H9 (cell line): ENCODE data around the gene LARGE1. TPM values are rescaled to one million over a fixed set of nuclear protein-coding genes. Genes with fewer than 3 reads are reported as not detected.

ENCODE experiments used
- DNase-seq: peaks from one replicate; pipeline ENCODE4 v3.0.0-alpha.2; 2017
- H2AFZ ChIP-seq: one replicate; pipeline ENCODE4 v1.6.1; 2013; ENCODE audit warnings: mild to moderate bottlenecking, low read length, control low read depth, moderate library complexity
- H2AK5ac ChIP-seq: 2 replicates; pipeline ENCODE4 v1.6.1; 2013; ENCODE audit warnings: low read length, control low read depth, mixed read lengths; ENCODE audit not compliant: insufficient read length
- H2BK120ac ChIP-seq: one replicate; pipeline ENCODE4 v1.6.1; 2013; ENCODE audit warnings: low read depth, mild to moderate bottlenecking, low read length, control low read depth, inconsistent platforms; ENCODE audit not compliant: poor library complexity, severe bottlenecking
- H2BK12ac ChIP-seq: 2 replicates; pipeline ENCODE4 v1.6.1; 2013; ENCODE audit warnings: low read length, control low read depth, mixed read lengths, low read depth; ENCODE audit not compliant: insufficient read length
- H2BK15ac ChIP-seq: 2 replicates; pipeline ENCODE4 v1.6.1; 2013; ENCODE audit warnings: low read depth, low read length, control low read depth
- H2BK20ac ChIP-seq: one replicate; pipeline ENCODE4 v1.6.1; 2013; ENCODE audit warnings: low read depth, mild to moderate bottlenecking, low read length, control low read depth, inconsistent platforms; ENCODE audit not compliant: poor library complexity, severe bottlenecking
- H2BK5ac ChIP-seq: 2 replicates; pipeline ENCODE4 v1.6.1; 2013; ENCODE audit warnings: low read length, control low read depth, mixed read lengths; ENCODE audit not compliant: insufficient read length
- H3K14ac ChIP-seq: 2 replicates; pipeline ENCODE4 v1.6.1; 2013; ENCODE audit warnings: low read length, control low read depth; ENCODE audit not compliant: insufficient read depth
- H3K18ac ChIP-seq: 2 replicates; pipeline ENCODE4 v1.6.1; 2013; ENCODE audit warnings: low read depth, mild to moderate bottlenecking, mixed read lengths, low read length, control low read depth; ENCODE audit not compliant: insufficient read length
- H3K23ac ChIP-seq: 2 replicates; pipeline ENCODE4 v1.6.1; 2013; ENCODE audit warnings: low read length, control low read depth, mixed read lengths, low read depth; ENCODE audit not compliant: insufficient read length
- H3K23me2 ChIP-seq: 2 replicates; pipeline ENCODE4 v1.6.1; 2013; ENCODE audit warnings: low read depth, mild to moderate bottlenecking, mixed read lengths, low read length, control low read depth; ENCODE audit not compliant: insufficient read length, poor library complexity, severe bottlenecking
- H3K27ac ChIP-seq: 2 replicates; pipeline ENCODE4 v1.5.1; 2013; ENCODE audit warnings: low read length, control low read depth, mixed read lengths, low read depth; ENCODE audit not compliant: insufficient read length
- H3K27me3 ChIP-seq: 2 replicates; pipeline ENCODE4 v1.6.1; 2013; ENCODE audit warnings: low read length, control low read depth, inconsistent platforms; ENCODE audit not compliant: insufficient read depth
- H3K4ac ChIP-seq: 2 replicates; pipeline ENCODE4 v1.6.1; 2013; ENCODE audit warnings: low read depth, mild to moderate bottlenecking, control low read depth, inconsistent platforms, low read length, moderate library complexity
- H3K4me1 ChIP-seq: 2 replicates; pipeline ENCODE4 v1.6.1; 2013; ENCODE audit warnings: low read length, control low read depth, inconsistent platforms; ENCODE audit not compliant: insufficient read depth
- H3K4me2 ChIP-seq: 2 replicates; pipeline ENCODE4 v1.6.1; 2013; ENCODE audit warnings: low read length, control low read depth, mixed read lengths; ENCODE audit not compliant: insufficient read length, insufficient read depth
- H3K56ac ChIP-seq: 2 replicates; pipeline ENCODE4 v1.6.1; 2013; ENCODE audit warnings: low read depth, mild to moderate bottlenecking, mixed read lengths, low read length, control low read depth; ENCODE audit not compliant: insufficient read length
- H3K79me1 ChIP-seq: 2 replicates; pipeline ENCODE4 v1.6.1; 2013; ENCODE audit warnings: low read depth, mild to moderate bottlenecking, moderate library complexity, low read length, control low read depth, inconsistent platforms; ENCODE audit not compliant: insufficient read depth, poor library complexity, severe bottlenecking
- H3K79me2 ChIP-seq: 2 replicates; pipeline ENCODE4 v1.6.1; 2013; ENCODE audit warnings: low read length, control low read depth, inconsistent platforms; ENCODE audit not compliant: insufficient read depth
- H3K9ac ChIP-seq: 2 replicates; pipeline ENCODE4 v1.6.1; 2013; ENCODE audit warnings: low read length, control low read depth, mixed read lengths; ENCODE audit not compliant: insufficient read length; ENCODE audit errors: extremely low read depth
- H3K9me3 ChIP-seq: one replicate; pipeline ENCODE4 v1.6.1; 2013; ENCODE audit warnings: low read depth, low read length, inconsistent platforms; ENCODE audit not compliant: control insufficient read depth
- H3T11ph ChIP-seq: one replicate; pipeline ENCODE4 v1.6.1; 2013; ENCODE audit warnings: mild to moderate bottlenecking, low read length, control low read depth, inconsistent platforms
- H4K20me1 ChIP-seq: one replicate; pipeline ENCODE4 v1.6.1; 2013; ENCODE audit not compliant: control insufficient read depth, insufficient read length, insufficient read depth
- H4K5ac ChIP-seq: 2 replicates; pipeline ENCODE4 v1.6.1; 2013; ENCODE audit warnings: low read depth, mild to moderate bottlenecking, mixed read lengths, low read length, control low read depth; ENCODE audit not compliant: insufficient read length
- H4K8ac ChIP-seq: replicated peaks from 2 replicates; pipeline ENCODE4 v1.6.1; 2013; ENCODE audit warnings: low read length, control low read depth, mixed read lengths, low read depth; ENCODE audit not compliant: insufficient read length
- H4K91ac ChIP-seq: 2 replicates; pipeline ENCODE4 v1.6.1; 2013; ENCODE audit warnings: low read depth, mild to moderate bottlenecking, moderate library complexity, mixed read lengths, low read length, control low read depth; ENCODE audit not compliant: insufficient read length
- H3K27ac Mint-ChIP-seq, 3 experiments: 2 replicates in 2 of 3; 3 replicates in 1 of 3; pipeline ENCODE4 v1.8.0; 2020 to 2021; ENCODE audit warnings: mixed read lengths in 3 of 3, mild to moderate bottlenecking in 1 of 3, moderate library complexity in 1 of 3
- H3K27me3 Mint-ChIP-seq: 2 replicates; pipeline ENCODE4 v1.8.0; 2021; ENCODE audit warnings: low read depth, mild to moderate bottlenecking, moderate library complexity, mixed read lengths
- H3K36me3 Mint-ChIP-seq, 3 experiments: 2 replicates in 2 of 3; 3 replicates in 1 of 3; pipeline ENCODE4 v1.8.0; 2020 to 2021; ENCODE audit warnings: low read depth in 3 of 3, mixed read lengths in 3 of 3; ENCODE audit not compliant: insufficient read depth in 1 of 3
- H3K4me1 Mint-ChIP-seq, 2 experiments: 2 replicates each; pipeline ENCODE4 v1.8.0; 2020; ENCODE audit warnings: mixed read lengths in 2 of 2
- H3K4me3 Mint-ChIP-seq, 2 experiments: 2 replicates in 1 of 2; 3 replicates in 1 of 2; pipeline ENCODE4 v1.8.0; 2020 to 2021; ENCODE audit warnings: mild to moderate bottlenecking in 2 of 2, mixed read lengths in 2 of 2, moderate library complexity in 1 of 2
- H3K9me3 Mint-ChIP-seq, 2 experiments: 2 replicates in 1 of 2; 3 replicates in 1 of 2; pipeline ENCODE4 v1.8.0; 2020; ENCODE audit warnings: mild to moderate bottlenecking in 2 of 2, mixed read lengths in 2 of 2, moderate library complexity in 1 of 2
- CTCF ChIP-seq: fragments of 200-600 bp; sonication (generic); conservative IDR thresholded peaks from 3 replicates; pipeline ENCODE4 v1.8.0; 2021; ENCODE audit warnings: antibody characterized with exemption, mild to moderate bottlenecking
- WGBS: extraction: QIAGEN DNeasy Blood & Tissue Kit; methylation state at CpG from one replicate; pipeline ENCODE4 v1.1.7; 2013; ENCODE audit warnings: missing lambda C conversion rate, low lambda C conversion rate, mixed read lengths; ENCODE audit not compliant: insufficient read length; ENCODE audit errors: extremely low coverage; 5-methylcytosine and 5-hydroxymethylcytosine counted together
- total RNA-seq: library from RNA; stranded (reverse); gene quantifications from 2 replicates; pipeline ENCODE4 v1.2.1, GENCODE V29; 2021

The LARGE1 gene
- total RNA-seq, 1 experiment from 2014 or later = 43.5 TPM

- H3K56ac ChIP-seq = no peak overlapping the region
- no peak overlapping the region for H4K91ac ChIP-seq
- no peak overlapping the region for H2BK15ac ChIP-seq
- peaks cover 12% of the 10 kb centered on the region; the same call in 1 of the 2 replicates for H3K79me2 ChIP-seq
- no peaks in the 10 kb centered on the region for H3K79me1 ChIP-seq
- peak overlapping the region; percentile 85 to 94 for H3K4me3 Mint-ChIP-seq
- no peak overlapping the region for H3T11ph ChIP-seq
- peaks cover 23% of the 10 kb centered on the region for H3K23me2 ChIP-seq
- no peaks in the 10 kb centered on the region for H4K20me1 ChIP-seq
- H3K9ac ChIP-seq = no peak overlapping the region
- no peak overlapping the region for H2AFZ ChIP-seq
- no peak overlapping the region for H3K14ac ChIP-seq
- peaks cover 0 to 4% (median 0%) of the 10 kb centered on the region in 3 experiments; a peak in 2 of 7 replicates for H3K36me3 Mint-ChIP-seq
- peak; percentile 69 for DNase-seq
- no peak overlapping the region for H4K8ac ChIP-seq
- H3K4me2 ChIP-seq = peak overlapping the region; percentile 97
- H2BK12ac ChIP-seq = no peak overlapping the region
- peaks cover 8% of the 10 kb centered on the region for H3K27me3 Mint-ChIP-seq
- no peak overlapping the region for H3K4ac ChIP-seq
- H3K4me1 ChIP-seq = peaks cover 3% of the 10 kb centered on the region; the same call in 1 of the 2 replicates
- H3K4me1 Mint-ChIP-seq = peaks cover 25 to 40% of the 10 kb centered on the region in 2 experiments
- no peak overlapping the region for H2BK5ac ChIP-seq
- no peak overlapping the region for H3K18ac ChIP-seq
- TF ChIP-seq CTCF = peak; percentile 91
- H3K27ac Mint-ChIP-seq = peak overlapping the region in 1 of 3 experiments; percentile 80; a peak in 1 of 7 replicates
- H3K9me3 ChIP-seq = no peaks in the 10 kb centered on the region
- H2BK120ac ChIP-seq = no peak overlapping the region
- no peak overlapping the region for H2AK5ac ChIP-seq
- H3K27me3 ChIP-seq = no peaks in the 10 kb centered on the region; the same call in 1 of the 2 replicates
- H3K9me3 Mint-ChIP-seq = no peaks in the 10 kb centered on the region
- no CpG with 5 or more reads among the region's 17 CpGs for WGBS
- H4K5ac ChIP-seq = no peak overlapping the region
- no peak overlapping the region for H2BK20ac ChIP-seq
- H3K27ac ChIP-seq = no peak overlapping the region
- no peak overlapping the region for H3K23ac ChIP-seq
Observed at GRCh38 chr22:33923660-33924246, 3.5 kb upstream of the LARGE1 start.
